Hematopoietic multipotent progenitor cell treated with erythropoietin and hydrocortisone succinate and interleukin-3 and kit ligand, for 6 days (in vitro differentiated cells): ENCODE results near the gene LRRC4B.
"Not testable (repeated sequence)": the region's sequence is repeated elsewhere in the genome, so short reads cannot be mapped to it uniquely, and the experiment has no call there.

Experiments used
- DNase-seq: peaks from one replicate; pipeline ENCODE4 v3.0.0-alpha.2; 2015

Gene LRRC4B, protein sequence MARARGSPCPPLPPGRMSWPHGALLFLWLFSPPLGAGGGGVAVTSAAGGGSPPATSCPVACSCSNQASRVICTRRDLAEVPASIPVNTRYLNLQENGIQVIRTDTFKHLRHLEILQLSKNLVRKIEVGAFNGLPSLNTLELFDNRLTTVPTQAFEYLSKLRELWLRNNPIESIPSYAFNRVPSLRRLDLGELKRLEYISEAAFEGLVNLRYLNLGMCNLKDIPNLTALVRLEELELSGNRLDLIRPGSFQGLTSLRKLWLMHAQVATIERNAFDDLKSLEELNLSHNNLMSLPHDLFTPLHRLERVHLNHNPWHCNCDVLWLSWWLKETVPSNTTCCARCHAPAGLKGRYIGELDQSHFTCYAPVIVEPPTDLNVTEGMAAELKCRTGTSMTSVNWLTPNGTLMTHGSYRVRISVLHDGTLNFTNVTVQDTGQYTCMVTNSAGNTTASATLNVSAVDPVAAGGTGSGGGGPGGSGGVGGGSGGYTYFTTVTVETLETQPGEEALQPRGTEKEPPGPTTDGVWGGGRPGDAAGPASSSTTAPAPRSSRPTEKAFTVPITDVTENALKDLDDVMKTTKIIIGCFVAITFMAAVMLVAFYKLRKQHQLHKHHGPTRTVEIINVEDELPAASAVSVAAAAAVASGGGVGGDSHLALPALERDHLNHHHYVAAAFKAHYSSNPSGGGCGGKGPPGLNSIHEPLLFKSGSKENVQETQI

GRCh38 chr19:50567882-50568727 lies at the start of gene LRRC4B:
Gene LRRC4B (minus strand): TSS chr19:50568435. CDS start chr19:50548838, 19,597 bp downstream.
- no peak for DNase-seq

DNA sequence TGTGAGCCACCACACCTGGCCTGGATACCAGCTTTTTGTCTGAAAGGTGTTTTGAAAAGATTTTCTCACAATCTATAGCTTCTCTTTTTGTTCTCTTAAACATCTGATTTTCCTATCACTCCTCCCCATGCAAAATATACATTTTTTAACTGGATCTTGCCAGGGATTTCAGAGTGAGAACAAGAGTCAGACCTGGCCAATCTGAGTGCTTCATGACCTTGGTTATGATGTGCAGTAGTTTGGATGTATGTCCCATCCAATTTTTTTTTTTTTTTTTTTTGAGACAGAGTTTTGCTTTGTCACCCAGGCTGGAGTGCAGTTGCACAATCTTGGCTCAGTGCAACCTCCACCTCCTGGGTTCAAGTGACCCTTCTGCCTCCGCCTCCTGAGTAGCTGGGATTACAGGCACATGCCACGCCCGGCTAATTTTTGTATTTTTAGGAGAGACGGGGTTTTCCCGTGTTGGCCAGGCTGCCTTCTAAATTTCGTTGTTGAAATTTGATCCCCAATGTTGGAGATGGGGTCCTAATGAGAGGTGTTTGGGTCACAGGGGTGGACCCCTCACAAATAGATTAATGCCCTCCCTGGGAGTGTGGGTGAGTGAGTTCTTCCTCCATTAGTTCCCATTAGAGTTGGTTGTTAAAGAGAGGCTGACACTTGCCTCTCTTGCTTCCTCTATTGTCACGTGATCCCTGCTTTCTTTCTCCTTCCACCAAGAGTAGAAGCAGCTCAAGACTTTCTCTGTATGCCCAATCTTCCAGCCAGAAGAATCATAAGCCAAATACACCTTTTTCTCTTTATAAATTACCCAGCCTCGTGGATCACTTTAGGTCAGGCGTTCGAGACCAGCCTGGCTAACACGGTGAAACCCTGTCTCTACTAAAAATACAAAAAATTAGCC lies 44.5 kb upstream of the LRRC4B start:
- not testable (repeated sequence) for DNase-seq

DNA sequence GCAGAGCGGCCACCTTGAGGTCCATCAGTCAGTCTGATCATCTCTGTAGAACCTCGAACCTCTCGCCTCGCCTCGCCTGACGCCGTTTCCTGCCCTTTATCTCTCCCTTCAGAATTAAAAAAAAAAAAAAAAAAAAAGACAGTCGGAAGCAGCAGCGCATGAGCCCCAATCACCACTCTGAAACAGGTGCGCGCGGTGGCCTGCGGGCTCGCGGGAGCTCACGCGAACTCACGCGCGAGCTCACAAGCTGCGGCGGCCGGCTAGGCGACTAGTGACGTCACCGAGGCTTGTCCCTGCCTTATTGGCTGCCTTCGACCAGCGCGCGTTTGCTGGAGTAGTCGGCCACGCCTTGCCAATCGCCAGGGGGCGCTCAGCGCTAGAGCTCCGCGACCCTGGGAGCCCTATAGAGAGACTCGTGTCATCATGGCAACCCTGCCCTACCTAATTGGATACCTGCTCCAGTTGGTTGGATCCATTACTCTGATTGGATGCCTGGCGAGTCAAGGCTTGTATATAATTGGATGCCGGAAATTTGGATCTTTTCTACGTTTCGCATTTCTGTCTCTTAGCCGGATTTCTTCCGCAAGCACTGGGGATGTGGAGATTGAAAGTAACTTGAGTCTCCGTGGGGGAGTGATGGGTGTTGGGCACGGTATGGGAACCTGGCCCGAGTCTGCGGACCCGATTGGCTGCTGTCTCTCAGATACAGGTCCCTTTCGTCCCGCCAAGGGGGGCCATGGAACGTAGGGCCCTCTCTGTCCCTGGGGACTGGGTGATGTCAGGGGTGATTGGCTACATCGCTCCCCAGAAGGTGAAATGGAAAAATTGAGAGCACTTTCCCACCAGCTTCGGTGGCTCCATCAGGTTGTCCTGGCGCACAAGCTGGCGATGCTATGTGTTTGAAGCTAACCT lies 39.9 kb upstream of the LRRC4B start:
- peak; percentile 95 for DNase-seq

GRCh38 chr19:50607388-50607787 lies 39.2 kb upstream of the LRRC4B start:
- DNase-seq = no peak

DNA sequence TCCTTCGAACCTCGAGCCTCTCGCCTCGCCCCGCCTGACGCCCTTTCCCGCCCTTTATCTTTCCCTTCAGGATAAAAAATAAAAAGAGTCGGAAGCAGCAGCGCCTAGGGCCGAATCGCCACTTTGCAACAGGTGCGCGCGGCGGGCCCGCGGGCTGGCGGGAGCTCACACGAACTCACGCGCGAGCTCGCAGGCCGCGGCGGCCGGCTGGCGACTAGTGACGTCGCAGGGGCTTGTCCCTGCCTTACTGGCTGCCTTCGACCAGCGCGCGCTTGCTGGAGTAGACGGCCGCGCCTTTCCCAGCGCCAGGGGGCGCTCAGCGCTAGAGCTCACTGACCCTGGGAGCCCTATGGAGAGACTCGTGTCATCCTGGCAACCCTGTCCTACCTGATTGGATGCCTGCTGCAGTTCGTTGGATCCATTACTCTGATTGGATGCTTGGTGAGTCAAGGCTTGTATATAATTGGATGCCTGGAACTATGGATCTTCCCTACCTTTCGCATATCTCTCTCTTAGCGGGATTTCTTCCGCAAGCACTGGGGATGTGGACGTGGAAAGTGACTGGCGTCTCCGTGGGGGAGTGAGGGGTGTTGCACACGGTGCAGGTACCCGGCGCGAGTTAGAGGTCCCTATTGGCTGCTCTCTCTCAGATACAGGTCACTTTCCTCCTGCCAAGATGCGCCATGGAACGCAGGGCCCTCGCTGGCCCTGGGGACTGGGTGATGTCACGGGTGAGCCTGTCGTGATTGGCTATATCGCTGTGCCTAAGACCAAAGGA lies 38.0 kb upstream of the LRRC4B start:
- DNase-seq = not testable (repeated sequence)

GRCh38 chr19:50604264-50605073 lies 36.2 kb upstream of the LRRC4B start:
- not testable (repeated sequence) for DNase-seq

- no peak for DNase-seq
Observed at GRCh38 chr19:50602935-50603334, 34.7 kb upstream of the LRRC4B start.

GRCh38 chr19:50602496-50602895 lies 34.3 kb upstream of the LRRC4B start:
- DNase-seq = no peak

DNA sequence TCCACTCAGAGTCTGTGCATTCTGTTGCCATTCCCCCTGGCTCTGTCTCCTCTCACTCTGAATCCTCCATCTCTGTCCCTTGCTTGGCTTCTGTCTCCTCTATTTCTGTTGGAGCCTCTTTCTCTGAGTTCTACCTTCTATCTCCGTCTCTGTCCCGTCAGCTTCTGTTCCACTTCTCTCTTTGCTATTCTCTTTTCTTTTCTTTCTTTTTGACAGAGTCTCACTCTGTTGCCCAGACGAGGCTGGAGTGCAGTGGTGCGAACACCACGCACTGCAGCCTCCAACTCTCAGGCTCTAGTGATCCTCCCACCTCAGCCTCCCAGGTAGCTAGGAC lies 33.8 kb upstream of the LRRC4B start:
- DNase-seq = no peak

- peak; percentile 81 for DNase-seq
Observed at GRCh38 chr19:50601407-50602088, 33.3 kb upstream of the LRRC4B start.

- no peak for DNase-seq
Observed at GRCh38 chr19:50599427-50599826, 31.2 kb upstream of the LRRC4B start.

DNA sequence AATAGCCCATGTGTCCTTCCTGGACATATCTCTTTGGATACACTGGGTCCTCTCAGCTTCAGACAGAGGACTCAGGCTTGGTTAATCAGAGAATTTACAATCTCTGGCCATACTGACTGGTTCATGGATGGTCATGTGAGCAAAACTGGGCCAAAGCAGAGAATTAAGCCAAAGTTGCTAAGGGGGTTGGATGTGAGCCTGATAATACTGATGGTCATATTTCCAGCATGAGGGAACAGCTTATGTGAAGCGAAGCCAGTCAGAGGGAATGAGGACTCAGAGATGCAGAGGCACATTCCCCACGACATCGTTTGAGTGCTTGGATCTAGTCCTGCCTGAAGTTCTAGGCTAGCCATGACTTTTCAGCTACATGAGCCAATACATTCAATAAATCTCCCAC lies 22.0 kb upstream of the LRRC4B start:
- no peak for DNase-seq

DNA sequence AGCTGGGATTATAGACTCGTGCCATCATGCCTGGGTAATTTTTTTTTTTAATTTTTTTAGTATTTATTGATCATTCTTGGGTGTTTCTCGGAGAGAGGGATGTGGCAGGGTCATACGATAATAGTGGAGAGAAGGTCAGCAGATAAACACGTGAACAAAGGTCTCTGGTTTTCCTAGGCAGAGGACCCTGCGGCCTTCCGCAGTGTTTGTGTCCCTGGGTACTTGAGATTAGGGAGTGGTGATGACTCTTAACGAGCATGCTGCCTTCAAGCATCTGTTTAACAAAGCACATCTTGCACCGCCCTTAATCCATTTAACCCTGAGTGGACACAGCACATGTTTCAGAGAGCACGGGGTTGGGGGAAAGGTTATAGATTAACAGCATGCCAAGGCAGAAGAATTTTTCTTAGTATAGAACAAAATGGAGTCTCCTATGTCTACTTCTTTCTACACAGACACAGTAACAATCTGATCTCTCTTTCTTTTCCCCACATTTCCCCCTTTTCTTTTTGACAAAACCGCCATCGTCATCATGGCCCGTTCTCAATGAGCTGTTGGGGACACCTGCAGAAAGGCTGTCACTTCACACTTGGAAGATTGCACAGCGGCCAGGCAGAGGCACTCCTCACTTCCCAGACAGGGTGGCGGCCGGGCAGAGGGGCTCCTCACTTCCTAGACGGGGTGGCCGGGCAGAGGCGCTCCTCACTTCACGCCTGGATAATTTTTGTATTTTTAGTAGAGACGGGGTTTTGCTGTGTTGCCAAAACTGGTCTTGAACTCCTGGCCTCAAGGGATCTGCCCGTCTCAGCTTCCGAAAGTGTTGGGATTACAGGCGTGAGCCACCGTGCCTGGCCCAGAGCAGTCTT lies 13.8 kb upstream of the LRRC4B start:
- not testable (repeated sequence) for DNase-seq

DNA sequence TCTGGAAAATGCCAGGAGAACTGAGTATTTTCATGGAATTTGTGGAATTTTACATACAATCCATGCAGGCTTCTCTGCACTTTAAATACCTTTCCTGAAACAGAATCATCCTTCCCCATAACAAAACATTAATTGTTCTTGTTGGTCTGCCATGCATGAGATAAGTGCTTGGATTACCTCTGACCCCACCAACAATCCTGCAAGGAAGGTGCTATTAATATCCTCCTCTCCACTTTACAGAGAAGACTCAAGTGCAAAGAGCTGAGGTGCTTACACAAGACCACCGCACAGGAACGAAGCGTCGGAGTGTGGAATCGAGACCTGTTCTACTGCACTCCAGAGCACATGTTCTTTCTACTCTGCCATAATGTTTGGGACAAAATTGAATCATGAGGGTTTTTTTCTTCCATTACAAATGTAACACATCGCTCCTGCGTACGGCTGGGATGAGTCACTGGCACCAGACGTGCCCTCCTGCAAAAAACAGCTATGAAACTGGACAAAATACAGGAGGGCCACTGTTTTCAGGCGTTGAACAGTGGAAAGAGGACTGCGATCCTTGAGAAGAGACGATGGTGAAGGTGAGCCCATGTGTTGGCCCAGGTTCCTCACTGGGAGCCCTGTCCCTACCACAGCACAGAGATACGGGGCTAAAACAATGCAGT lies 12.9 kb upstream of the LRRC4B start:
- DNase-seq = no peak

GRCh38 chr19:50580240-50580639 lies 12.0 kb upstream of the LRRC4B start:
- DNase-seq = no peak

- DNase-seq = not testable (repeated sequence)
Observed at GRCh38 chr19:50576769-50577168, 8.5 kb upstream of the LRRC4B start.

- no peak for DNase-seq
Observed at GRCh38 chr19:50573741-50574461, 5.7 kb upstream of the LRRC4B start.
